Activated naive CD4-positive, alpha-beta T cell treated with anti-CD3 and anti-CD28 coated beads for 36 hours (primary cell): Measurements from ENCODE around the gene TMEM171. TPM values are rescaled to one million over a fixed set of nuclear protein-coding genes. Genes with fewer than 3 reads are reported as not detected.

Source experiments
- total RNA-seq, 2 experiments: library from RNA; stranded (reverse); gene quantifications; one replicate each; pipeline ENCODE4 v1.2.3, GENCODE V29; 2021

The TMEM171 gene
- total RNA-seq, 2 experiments from 2014 or later = not detected

Other genes with a start within 250 kb of the TMEM171 start
- under 1 TPM; 0.54 to 0.93 TPM for gene FCHO2, start 164.5 kb upstream of the TMEM171 start, total RNA-seq
- not detected for gene TMEM174, start 52.6 kb downstream of the TMEM171 start, total RNA-seq